Duodenal mucosa (tissue), 2 donors: Measurements from ENCODE around the gene SKI.

Source experiments
- H3K27ac ChIP-seq: one replicate; pipeline ENCODE4 v1.7.0; 2013; ENCODE audit warnings: low read depth, low read length
- H3K27me3 ChIP-seq, 2 donors: one replicate each; pipeline ENCODE4 v1.7.0; 2013; ENCODE audit warnings: low read length in 2 of 2, control low read depth in 1 of 2; ENCODE audit not compliant: insufficient read depth in 2 of 2, control insufficient read depth in 1 of 2
- H3K36me3 ChIP-seq, 2 donors: one replicate each; pipeline ENCODE4 v1.7.0; 2013; ENCODE audit warnings: low read length in 2 of 2, control low read depth in 1 of 2; ENCODE audit not compliant: insufficient read depth in 2 of 2, control insufficient read depth in 1 of 2
- H3K4me1 ChIP-seq, 2 donors: one replicate each; pipeline ENCODE4 v1.7.0; 2013; ENCODE audit warnings: low read length in 2 of 2, control low read depth in 1 of 2; ENCODE audit not compliant: insufficient read depth in 2 of 2, control insufficient read depth in 1 of 2
- H3K4me3 ChIP-seq, 2 donors: one replicate each; pipeline ENCODE4 v1.7.0; 2013; ENCODE audit warnings: low read length in 2 of 2, low read depth in 1 of 2
- H3K9ac ChIP-seq, 2 donors: one replicate each; pipeline ENCODE4 v1.7.0; 2013; ENCODE audit warnings: low read length in 2 of 2, low read depth in 1 of 2
- H3K9me3 ChIP-seq, 2 donors: one replicate each; pipeline ENCODE4 v1.7.0; 2013; ENCODE audit warnings: low read length in 2 of 2, control low read depth in 1 of 2; ENCODE audit not compliant: control insufficient read depth in 1 of 2

SKI gene

GRCh38 chr1:2230781-2231531, 2.8 kb downstream of the SKI start:
- peak overlapping the region; percentile 74 to 95 for H3K9ac ChIP-seq
- no peaks in the 10 kb centered on the region for H3K27me3 ChIP-seq
- H3K4me1 ChIP-seq = peaks cover 56 to 74% of the 10 kb centered on the region in 2 donors
- no peaks in the 10 kb centered on the region for H3K36me3 ChIP-seq
- peak overlapping the region; percentile 57 for H3K27ac ChIP-seq
- H3K9me3 ChIP-seq = no peaks in the 10 kb centered on the region
- peak overlapping the region; percentile 83 to 86 for H3K4me3 ChIP-seq

GRCh38 chr1:2231532-2232254, 3.6 kb downstream of the SKI start:
- H3K27ac ChIP-seq = peak overlapping the region; percentile 57
- peak overlapping the region; percentile 83 to 86 for H3K4me3 ChIP-seq
- H3K9ac ChIP-seq = peak overlapping the region; percentile 74 to 95
- no peaks in the 10 kb centered on the region for H3K9me3 ChIP-seq
- H3K4me1 ChIP-seq = peaks cover 60 to 73% of the 10 kb centered on the region in 2 donors
- H3K27me3 ChIP-seq = no peaks in the 10 kb centered on the region
- H3K36me3 ChIP-seq = no peaks in the 10 kb centered on the region

GRCh38 chr1:2232255-2232915, 4.3 kb downstream of the SKI start:
- peaks cover 67 to 77% of the 10 kb centered on the region in 2 donors for H3K4me1 ChIP-seq
- H3K36me3 ChIP-seq = no peaks in the 10 kb centered on the region
- H3K4me3 ChIP-seq = peak overlapping the region; percentile 83 to 86
- peak overlapping the region; percentile 74 to 95 for H3K9ac ChIP-seq
- no peaks in the 10 kb centered on the region for H3K9me3 ChIP-seq
- H3K27ac ChIP-seq = peak overlapping the region; percentile 57
- no peaks in the 10 kb centered on the region for H3K27me3 ChIP-seq

- Histone ChIP-seq H3K27me3 (no peaks in the 10 kb centered on the region), H3K4me3 (peak overlapping the region; percentile 83 to 86), H3K36me3 (no peaks in the 10 kb centered on the region), H3K27ac (peak overlapping the region; percentile 26), H3K9me3 (no peaks in the 10 kb centered on the region), H3K4me1 (peaks cover 73 to 83% of the 10 kb centered on the region in 2 donors), H3K9ac (peak overlapping the region; percentile 74 to 95)
Observed at GRCh38 chr1:2232916-2233438, 4.9 kb downstream of the SKI start.

- H3K36me3 ChIP-seq = no peaks in the 10 kb centered on the region
- peak overlapping the region; percentile 32 to 40 for H3K9ac ChIP-seq
- no peaks in the 10 kb centered on the region for H3K27me3 ChIP-seq
- H3K27ac ChIP-seq = no peak overlapping the region
- H3K9me3 ChIP-seq = no peaks in the 10 kb centered on the region
- H3K4me3 ChIP-seq = peak overlapping the region; percentile 57 to 86
- H3K4me1 ChIP-seq = peaks cover 78 to 88% of the 10 kb centered on the region in 2 donors
Observed at GRCh38 chr1:2233468-2233867, 5.3 kb downstream of the SKI start.

- H3K4me1 ChIP-seq = peaks cover 85 to 92% of the 10 kb centered on the region in 2 donors
- H3K36me3 ChIP-seq = no peaks in the 10 kb centered on the region
- peak overlapping the region; percentile 16 for H3K27ac ChIP-seq
- peak overlapping the region; percentile 32 to 40 for H3K9ac ChIP-seq
- peak overlapping the region; percentile 11 to 57 for H3K4me3 ChIP-seq
- no peaks in the 10 kb centered on the region for H3K9me3 ChIP-seq
- no peaks in the 10 kb centered on the region for H3K27me3 ChIP-seq
Observed at GRCh38 chr1:2233997-2234761, 6.1 kb downstream of the SKI start.

- peaks cover 91 to 92% of the 10 kb centered on the region in 2 donors for H3K4me1 ChIP-seq
- peak overlapping the region in 1 of 2 donors; percentile 40 for H3K9ac ChIP-seq
Observed at GRCh38 chr1:2234762-2235113, 6.6 kb downstream of the SKI start.

GRCh38 chr1:2235300-2235998, 7.3 kb downstream of the SKI start:
- Histone ChIP-seq H3K36me3 (no peaks in the 10 kb centered on the region), H3K4me3 (no peak overlapping the region), H3K27me3 (no peaks in the 10 kb centered on the region), H3K27ac (no peak overlapping the region), H3K9ac (no peak overlapping the region), H3K4me1 (peaks cover 92 to 94% of the 10 kb centered on the region in 2 donors), H3K9me3 (no peaks in the 10 kb centered on the region)

More at GRCh38 chr1:2234762-2235113, 6.6 kb downstream of the SKI start:
- peak overlapping the region in 1 of 2 donors; percentile 57 for H3K4me3 ChIP-seq
- no peaks in the 10 kb centered on the region for H3K36me3 ChIP-seq
- H3K9me3 ChIP-seq = no peaks in the 10 kb centered on the region
- H3K27ac ChIP-seq = no peak overlapping the region
- no peaks in the 10 kb centered on the region for H3K27me3 ChIP-seq
